HL-60 (cell line): Measurements from ENCODE around the gene PPP1R12B.

ENCODE experiments used
- DNase-seq, 2 experiments: peaks; one replicate each; pipeline ENCODE4 v3.0.0-alpha.2; 2010 to 2020; ENCODE audit warnings: low read depth in 1 of 2, low spot score in 1 of 2
- H3K27ac ChIP-seq: fragments of 250-450 bp; sonication (Bioruptor Pico); replicated peaks from 2 replicates; pipeline ENCODE4 v1.5.1; 2020; ENCODE audit warnings: mild to moderate bottlenecking, moderate library complexity
- H3K27me3 ChIP-seq: fragments of 250-450 bp; sonication (Bioruptor Pico); 2 replicates; pipeline ENCODE4 v1.5.1; 2021; ENCODE audit warnings: mild to moderate bottlenecking, moderate library complexity; ENCODE audit not compliant: insufficient read depth, poor library complexity, severe bottlenecking
- H3K4me3 ChIP-seq: replicated peaks from 2 replicates; pipeline ENCODE4 v1.5.1; 2011; ENCODE audit warnings: mild to moderate bottlenecking, control low read depth, low read length; ENCODE audit not compliant: insufficient read depth
- CTCF ChIP-seq: IDR thresholded peaks from one replicate; pipeline ENCODE4 v1.5.1; 2011; ENCODE audit warnings: low read length, control low read depth, inconsistent platforms; ENCODE audit not compliant: insufficient read depth
- GABPA ChIP-seq: IDR thresholded peaks from 2 replicates; pipeline ENCODE4 v1.6.1; 2012; ENCODE audit warnings: low read depth
- POLR2AphosphoS5 ChIP-seq: IDR thresholded peaks from 2 replicates; pipeline ENCODE4 v1.6.1; 2012; ENCODE audit warnings: low read depth
- REST ChIP-seq: IDR thresholded peaks from 2 replicates; pipeline ENCODE4 v1.6.1; 2012; ENCODE audit warnings: low read depth; ENCODE audit not compliant: insufficient replicate concordance
- SPI1 ChIP-seq: IDR thresholded peaks from 2 replicates; pipeline ENCODE4 v1.6.1; 2012; ENCODE audit warnings: low read depth, mild to moderate bottlenecking, borderline replicate concordance

PPP1R12B gene

DNA sequence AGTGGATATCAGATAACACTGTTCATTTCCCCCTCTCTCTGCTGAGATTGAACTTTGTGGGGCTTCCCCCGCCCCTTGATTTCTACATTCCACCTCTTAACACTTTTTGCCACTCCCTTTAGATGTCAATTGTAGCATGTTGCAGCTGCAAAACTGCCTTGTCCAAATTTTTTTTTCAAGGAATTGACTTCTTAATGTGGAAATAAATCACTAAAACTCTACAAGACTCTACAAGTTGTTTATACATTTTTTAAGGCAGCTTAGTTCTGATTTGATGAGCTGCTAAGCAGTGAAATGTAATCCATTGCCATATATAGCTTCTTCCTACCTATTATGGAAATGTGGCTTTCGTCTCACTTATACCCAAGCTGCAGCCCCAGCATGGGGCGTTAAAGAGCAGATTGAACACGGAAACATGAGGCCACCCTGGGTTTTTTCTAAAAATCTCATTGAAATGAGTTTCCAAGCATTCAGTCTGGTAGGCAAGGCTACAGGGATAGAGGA lies 229.6 kb downstream of the PPP1R12B start:
- no peak for DNase-seq
- H3K27ac ChIP-seq: no peak overlapping the region
- H3K4me3 ChIP-seq: no peak overlapping the region
- TF ChIP-seq POLR2AphosphoS5 (no peak), REST (no peak), GABPA (no peak), CTCF (no peak), SPI1 (no peak)
- no peaks in the 10 kb centered on the region for H3K27me3 ChIP-seq

GRCh38 chr1:202578565-202578964 lies 230.1 kb downstream of the PPP1R12B start:
- Histone ChIP-seq H3K27ac (no peak overlapping the region), H3K27me3 (no peaks in the 10 kb centered on the region), H3K4me3 (no peak overlapping the region)
- TF ChIP-seq POLR2AphosphoS5 (no peak), SPI1 (no peak), CTCF (no peak), REST (no peak), GABPA (no peak)
- DNase-seq: no peak

GRCh38 chr1:202579806-202580205 lies 231.3 kb downstream of the PPP1R12B start:
- TF ChIP-seq SPI1 (no peak), GABPA (no peak), REST (no peak), CTCF (no peak)
- DNase-seq: no peak
- no peak overlapping the region for H3K27ac ChIP-seq
- H3K27me3 ChIP-seq: no peaks in the 10 kb centered on the region
- H3K4me3 ChIP-seq: no peak overlapping the region
